ENCODE results near the gene REC8.

The REC8 gene

DNA sequence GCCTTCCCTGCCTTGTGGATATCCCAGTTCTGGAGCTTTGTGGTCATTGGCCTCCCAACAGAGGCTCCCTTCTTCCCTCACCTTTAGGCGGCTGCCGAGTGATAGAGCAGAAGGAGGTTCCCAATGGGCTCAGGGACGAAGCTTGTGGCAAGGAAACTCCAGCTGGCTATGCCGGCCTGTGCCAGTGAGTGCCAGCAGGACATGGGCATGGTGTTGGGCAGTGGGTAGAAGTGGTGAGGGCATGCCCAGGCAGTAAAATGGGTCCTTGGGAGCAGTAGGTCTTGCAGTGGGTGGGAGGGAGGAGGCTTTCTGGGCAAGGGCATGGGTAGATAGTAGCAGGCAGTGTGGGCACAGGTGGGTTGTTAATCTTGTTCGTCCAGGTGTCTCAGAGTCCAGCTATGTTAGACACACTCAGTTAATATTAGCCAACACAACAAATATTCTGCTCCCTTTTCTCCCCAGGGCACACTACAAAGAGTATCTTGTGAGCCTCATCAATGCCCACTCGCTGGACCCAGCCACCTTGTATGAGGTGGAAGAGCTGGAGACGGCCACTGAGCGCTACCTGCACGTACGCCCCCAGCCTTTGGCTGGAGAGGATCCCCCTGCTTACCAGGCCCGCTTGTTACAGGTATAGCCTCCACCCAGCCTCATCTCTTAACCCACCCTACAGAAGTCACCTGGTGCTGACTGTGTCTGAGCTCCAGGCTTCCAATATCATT is 11.9 kb upstream of the REC8 start:
- DNase-seq (ENCODE audit: low read depth in 2 of 2), result no peak

DNA sequence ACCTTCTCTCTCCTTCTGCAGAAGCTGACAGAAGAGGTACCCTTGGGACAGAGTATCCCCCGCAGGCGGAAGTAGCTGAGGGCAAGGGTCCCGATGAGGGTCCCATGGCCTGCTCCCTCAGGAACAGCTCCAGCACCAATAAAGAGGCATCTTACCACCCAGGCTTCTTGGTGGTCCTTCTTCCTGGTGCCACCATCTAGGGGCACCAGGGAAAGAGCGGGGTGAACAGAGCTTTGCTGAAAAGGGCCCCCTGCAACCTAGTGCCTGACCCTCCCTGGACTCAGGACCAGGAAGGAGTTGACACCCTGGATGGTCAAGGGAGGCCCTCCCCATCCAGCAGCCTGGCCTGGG is 11.4 kb upstream of the REC8 start:
- no peak for DNase-seq (ENCODE audit: low read depth in 2 of 2)

DNA sequence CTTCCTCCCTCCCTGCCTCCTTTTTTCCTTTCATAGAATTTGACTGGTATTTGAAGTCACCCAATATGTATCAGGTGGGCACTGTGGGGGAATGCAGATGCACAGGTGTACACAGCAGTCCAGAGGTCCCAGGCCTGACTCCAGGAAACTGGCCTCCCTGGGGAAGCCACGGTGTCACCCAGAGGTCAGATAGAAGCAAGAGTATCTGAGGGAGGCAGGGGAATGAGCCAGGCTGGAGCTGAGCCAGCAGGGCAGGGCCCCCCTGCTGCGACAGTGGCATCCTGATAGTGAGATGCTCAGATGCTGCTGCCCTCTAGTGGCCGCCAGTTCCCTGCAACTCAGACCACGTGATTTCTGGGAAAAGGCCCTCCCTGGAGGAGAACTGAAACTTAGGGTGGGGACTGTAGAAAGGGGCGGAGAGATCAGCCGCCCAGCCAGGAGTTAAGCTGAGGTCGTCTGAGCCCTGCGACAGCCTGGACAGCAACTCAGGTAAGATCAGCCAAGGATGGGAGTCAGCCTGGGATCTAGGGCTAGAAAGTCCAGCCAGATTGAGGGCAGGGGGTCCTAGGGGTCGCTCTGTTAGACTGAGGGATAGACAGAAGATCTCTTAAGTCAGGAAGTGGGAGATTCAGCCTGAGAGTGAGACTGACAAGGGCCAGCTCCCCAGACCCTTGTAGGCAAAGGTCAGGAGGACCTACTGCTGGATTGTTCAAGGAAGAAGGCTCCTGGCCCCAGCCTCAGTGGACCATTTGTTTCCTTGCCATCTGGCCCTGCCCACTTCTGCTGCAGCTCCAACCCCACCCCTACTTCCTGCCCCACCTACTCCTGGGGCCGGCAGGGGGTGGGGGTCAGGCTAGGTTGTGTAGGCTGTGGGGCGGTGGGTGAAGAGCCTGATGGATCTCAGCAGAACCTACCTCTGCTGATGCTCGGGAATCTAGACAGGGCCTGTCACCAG is 10.8 kb upstream of the REC8 start, which contains the start of gene IRF9:
Gene IRF9, plus strand, starts transcription at position 416 of the 955 bp plus-strand sequence. CDS start 880 bp downstream, outside the sequence.
- DNase-seq (ENCODE audit: low read depth in 2 of 2), result peak; percentile 84 to 86

DNA sequence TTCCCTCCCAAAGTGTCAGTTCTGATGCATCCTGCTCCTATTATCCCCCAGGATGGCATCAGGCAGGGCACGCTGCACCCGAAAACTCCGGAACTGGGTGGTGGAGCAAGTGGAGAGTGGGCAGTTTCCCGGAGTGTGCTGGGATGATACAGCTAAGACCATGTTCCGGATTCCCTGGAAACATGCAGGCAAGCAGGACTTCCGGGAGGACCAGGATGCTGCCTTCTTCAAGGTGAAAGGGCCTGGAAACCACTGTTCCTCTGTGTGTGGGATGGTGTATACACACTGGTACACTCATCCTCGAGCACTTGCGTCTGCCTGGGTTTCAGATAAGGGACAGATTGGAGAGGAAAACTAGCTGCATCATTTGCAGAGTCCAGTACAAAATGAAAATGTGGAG is 9.8 kb upstream of the REC8 start:
- DNase-seq (ENCODE audit: low read depth in 2 of 2), result no peak

DNA sequence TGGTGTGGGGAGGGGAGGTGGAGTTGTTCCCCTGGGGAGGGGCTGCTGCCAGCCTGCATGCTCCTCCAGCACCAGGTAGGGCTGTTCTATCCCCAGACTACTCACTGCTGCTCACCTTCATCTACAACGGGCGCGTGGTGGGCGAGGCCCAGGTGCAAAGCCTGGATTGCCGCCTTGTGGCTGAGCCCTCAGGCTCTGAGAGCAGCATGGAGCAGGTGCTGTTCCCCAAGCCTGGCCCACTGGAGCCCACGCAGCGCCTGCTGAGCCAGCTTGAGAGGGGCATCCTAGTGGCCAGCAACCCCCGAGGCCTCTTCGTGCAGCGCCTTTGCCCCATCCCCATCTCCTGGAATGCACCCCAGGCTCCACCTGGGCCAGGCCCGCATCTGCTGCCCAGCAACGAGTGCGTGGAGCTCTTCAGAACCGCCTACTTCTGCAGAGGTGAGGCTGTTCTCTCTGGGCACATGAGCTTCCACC is 7.3 kb upstream of the REC8 start:
- DNase-seq (ENCODE audit: low read depth in 2 of 2), result no peak

DNA sequence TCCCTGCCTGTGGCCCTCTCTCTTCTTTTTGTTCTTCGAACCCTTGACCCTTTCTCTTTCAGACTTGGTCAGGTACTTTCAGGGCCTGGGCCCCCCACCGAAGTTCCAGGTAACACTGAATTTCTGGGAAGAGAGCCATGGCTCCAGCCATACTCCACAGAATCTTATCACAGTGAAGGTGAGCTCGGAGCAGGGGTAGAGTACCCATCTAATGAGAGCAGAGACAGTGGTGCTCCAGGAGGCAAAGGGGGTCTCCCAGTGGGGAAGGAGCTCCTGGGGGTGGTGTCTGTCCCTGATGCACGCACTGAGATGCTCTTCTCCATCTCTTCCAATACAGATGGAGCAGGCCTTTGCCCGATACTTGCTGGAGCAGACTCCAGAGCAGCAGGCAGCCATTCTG is 6.1 kb upstream of the REC8 start:
- no peak for DNase-seq (ENCODE audit: low read depth in 2 of 2)

DNA sequence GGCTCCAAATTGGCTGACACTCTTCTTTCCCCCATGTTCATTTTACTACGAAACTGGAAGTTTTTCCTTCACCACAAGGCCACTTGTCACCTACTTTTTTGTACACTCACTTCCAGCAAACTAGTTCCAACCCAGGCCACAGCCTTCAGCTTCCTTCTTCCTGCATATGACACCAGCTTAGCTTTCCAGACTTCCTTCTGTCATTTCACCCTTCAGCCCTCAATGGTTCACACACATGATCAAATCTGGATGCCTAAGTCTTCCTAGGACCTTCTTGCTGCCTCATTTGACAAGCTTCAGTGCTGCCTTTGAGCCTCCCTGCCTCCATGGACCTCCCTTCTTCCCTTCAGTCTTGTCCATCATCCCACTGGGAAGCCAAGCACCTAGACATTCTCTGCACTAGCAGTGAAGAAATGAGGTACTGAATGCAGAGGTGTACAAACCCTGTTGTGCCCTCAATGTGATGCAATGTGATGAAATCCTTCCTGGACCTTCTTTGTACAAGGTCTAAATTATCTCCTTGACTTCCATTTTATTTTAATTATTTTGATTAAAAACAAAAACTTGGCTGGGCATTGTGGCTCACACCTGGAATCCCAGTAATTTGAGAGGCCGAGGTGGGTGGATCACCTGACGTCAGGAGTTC is 4.3 kb upstream of the REC8 start:
- no peak for DNase-seq (ENCODE audit: low read depth in 2 of 2)

DNA sequence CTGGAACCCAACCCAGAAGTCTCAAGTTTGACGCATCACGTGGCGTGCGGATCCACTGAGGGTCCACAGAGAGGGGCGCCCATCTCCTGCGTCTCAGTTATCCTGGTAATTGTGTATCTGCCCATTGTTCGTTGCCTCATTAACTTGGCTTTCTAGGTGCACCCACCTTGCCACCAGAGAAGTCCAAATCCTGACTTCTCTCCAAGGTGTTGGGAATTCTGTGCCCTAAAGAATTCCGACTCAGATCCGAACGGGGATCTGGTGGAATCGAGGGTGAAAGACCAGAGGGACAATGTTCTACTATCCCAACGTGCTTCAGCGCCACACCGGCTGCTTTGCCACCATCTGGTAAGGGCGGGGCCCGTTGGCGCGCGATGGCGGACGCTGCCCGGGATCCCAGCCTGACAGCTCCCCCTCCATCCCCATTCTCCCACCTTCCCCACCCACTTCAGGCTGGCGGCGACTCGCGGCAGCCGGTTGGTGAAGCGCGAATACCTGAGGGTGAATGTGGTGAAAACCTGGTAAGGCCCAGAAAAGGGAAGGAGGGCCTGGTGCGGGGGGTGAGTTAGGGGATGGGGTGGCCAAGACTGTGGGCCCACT is 481 bp downstream of the REC8 start:
- no peak for DNase-seq (ENCODE audit: low read depth in 2 of 2)

DNA sequence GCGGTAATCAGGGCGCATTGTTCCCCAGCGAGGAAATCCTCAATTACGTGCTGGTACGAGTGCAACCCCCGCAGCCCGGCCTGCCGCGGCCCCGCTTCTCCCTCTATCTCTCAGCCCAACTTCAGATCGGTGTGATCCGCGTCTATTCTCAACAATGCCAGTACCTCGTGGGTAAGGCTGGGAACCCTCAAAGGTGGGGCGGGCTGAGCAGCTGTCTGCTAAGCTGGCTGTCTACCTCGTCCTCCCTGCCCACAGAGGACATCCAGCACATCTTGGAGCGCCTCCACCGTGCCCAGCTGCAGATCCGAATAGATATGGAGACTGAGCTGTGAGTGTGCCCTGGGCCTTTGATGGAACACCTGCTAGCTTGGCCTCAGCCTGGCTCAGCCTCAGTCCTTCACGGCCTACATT is 996 bp downstream of the REC8 start:
- DNase-seq (ENCODE audit: low read depth in 2 of 2), result no peak

DNA sequence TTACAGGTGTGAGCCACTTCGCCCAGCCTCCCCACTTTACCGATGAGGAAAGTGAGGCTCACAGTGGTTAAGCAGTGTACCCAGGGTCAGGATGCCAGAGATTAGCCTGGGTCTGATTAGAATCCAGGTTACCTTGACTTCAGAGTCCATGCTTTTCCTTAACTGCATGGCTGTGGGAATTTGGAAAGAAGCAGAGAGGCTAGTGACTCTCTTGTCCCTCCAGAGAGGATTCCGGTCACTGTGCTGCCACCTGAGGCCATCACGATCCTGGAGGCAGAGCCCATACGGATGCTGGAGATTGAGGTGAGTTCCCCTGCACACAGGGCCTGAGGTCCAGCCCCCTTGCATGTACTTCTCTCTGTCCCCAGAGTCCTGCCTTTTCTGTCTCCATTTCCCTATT is 4.7 kb downstream of the REC8 start:
- no peak for DNase-seq (ENCODE audit: low read depth in 2 of 2)

DNA sequence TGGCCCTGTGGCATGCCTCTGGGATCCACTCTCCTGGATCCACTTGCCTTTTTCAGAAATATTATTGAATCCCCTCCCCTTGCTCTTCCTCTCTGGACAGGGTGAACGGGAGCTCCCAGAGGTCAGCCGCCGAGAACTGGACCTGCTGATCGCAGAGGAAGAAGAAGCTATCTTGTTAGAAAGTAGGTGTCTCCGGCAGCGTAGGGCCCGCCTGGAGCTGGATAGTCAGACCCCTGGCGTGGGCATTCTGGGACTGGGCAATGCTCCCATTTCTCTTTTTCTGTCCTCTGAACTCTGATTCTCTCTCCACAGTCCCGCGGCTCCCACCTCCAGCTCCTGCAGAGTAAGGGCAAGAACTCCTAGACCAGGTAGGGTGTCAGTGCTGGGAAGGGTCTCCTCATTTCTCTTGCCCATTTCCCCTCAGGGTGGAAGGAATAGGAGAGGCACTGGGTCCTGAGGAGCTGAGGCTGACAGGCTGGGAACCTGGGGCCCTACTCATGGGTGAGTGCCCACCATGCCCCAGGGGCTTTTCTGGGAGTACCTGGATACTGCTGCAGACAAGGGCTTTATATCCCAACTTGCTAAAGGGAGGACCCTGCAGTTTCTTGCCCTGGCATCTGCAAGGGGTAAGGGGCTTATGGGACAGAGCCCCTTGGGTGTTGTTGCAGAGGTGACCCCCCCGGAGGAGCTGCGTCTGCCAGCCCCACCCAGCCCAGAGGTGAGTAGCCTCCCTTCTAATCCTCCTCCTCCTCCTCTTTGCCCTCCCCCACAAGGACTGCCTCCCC is 5.4 kb downstream of the REC8 start:
- no peak for DNase-seq (ENCODE audit: low read depth in 2 of 2)

DNA sequence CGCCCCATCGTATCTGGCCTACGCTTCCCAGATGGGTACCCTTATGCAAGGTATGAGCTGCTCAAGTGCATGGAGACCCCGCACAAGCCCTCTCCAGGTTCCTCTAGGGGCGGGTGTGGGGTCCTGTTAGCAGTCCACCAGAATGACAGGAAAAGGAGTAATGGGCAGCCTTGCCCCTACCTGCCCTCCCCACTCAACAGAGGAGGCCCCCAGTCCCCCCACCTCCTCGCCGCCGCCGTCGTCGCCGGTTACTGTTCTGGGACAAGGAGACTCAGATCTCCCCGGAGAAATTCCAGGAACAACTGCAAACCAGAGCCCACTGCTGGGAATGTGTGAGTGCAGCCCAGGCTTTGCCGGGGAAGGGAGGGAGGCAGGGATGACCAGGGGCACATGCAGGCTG is 6.0 kb downstream of the REC8 start:
- DNase-seq (ENCODE audit: low read depth in 2 of 2), result no peak

DNA sequence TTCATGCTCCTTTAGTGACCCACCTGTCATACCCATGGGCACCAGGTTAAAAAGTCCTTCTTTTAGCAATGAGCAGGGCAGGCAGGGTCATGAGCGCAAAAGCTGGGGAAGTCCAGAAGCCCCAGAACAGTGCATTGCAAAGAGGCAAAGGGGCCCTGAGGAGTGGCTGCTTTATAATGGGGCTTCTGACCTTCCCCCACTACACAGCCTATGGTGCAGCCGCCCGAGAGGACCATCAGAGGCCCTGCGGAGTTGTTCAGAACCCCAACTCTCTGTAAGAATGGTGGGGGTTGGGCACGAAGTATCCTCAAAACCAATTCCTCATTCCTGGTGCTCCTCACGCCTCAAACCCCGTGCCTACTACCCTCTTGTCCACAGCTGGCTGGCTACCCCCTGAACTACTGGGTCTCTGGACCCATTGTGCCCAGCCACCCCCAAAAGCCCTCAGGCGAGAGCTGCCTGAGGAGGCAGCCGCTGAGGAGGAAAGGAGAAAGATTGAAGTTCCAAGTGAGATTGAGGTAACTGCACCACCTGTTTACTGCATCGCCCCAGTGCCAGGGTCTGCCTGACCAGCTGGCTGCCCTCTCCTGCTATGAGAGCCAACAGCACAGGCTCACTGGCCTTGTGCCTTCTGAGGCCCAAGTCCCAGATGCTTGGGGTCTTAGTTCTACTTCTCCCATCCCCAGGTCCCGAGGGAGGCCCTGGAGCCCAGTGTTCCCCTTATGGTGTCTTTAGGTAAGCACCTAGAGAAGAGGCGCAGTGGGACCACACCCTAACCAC is 6.7 kb downstream of the REC8 start:
- no peak for DNase-seq (ENCODE audit: low read depth in 2 of 2)

DNA sequence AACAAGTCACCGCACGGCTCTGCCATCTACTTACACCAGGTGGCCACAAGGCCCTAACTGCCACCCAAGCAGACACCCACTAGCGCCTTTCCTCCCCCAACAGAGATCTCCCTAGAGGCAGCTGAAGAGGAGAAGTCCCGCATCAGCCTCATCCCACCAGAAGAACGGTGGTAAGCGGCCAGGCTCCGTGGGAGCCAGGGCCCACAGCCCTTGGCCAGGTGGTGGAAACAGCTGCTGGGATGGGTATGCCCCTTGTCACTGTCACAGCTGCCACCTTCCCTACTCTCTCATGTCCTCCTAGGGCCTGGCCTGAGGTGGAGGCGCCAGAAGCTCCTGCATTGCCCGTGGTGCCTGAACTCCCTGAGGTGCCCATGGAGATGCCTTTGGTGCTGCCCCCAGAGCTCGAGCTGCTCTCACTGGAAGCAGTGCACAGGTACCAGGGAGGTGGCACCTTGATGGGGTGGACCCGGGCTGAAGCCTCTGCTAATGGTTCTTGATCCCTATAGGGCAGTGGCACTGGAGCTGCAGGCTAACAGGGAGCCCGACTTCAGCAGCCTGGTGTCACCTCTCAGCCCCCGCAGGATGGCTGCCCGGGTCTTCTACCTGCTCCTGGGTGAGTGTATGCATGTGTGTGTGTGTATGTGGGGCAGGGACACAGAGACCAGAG is 7.5 kb downstream of the REC8 start:
- DNase-seq (ENCODE audit: low read depth in 2 of 2), result no peak

DNA sequence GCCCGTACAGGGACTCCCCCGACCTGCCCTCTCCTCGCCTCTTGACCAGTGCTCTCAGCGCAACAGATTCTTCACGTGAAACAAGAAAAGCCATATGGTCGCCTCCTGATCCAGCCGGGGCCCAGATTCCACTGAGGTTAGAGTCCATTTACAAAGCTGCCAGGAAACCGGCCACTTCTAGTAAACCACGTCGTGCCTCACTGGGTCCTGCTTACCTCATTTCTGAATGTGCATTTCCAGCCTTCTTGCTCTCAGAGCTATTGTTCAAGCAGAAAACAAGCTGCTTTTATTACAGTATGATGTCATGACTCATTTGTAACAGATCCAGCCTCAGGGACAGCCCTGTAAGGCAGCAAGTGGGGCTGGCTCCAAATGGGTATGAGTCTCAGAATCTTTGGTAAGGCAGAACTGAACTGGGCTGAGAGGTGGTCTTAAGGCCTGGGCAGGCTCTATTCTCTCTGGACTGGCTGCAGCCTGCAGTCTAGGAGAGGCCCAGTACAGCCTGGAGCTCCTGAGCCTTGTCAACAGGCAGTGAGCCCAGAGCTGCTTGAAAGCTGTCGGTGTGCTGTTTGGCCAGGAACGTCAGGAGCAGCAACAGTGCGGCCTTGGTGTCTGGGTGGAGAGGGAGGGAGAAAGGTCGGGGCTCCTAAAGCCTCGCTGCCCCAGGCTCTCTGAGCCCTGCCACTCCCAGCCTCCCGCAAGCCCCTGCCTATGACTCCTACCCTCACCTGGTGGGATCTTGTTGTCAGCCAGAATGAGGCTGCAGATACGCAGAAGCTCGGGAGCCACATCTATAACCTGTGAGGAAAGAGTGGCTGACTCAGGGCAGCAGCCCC is 8.3 kb downstream of the REC8 start:
- DNase-seq (ENCODE audit: low read depth in 2 of 2), result no peak

DNA sequence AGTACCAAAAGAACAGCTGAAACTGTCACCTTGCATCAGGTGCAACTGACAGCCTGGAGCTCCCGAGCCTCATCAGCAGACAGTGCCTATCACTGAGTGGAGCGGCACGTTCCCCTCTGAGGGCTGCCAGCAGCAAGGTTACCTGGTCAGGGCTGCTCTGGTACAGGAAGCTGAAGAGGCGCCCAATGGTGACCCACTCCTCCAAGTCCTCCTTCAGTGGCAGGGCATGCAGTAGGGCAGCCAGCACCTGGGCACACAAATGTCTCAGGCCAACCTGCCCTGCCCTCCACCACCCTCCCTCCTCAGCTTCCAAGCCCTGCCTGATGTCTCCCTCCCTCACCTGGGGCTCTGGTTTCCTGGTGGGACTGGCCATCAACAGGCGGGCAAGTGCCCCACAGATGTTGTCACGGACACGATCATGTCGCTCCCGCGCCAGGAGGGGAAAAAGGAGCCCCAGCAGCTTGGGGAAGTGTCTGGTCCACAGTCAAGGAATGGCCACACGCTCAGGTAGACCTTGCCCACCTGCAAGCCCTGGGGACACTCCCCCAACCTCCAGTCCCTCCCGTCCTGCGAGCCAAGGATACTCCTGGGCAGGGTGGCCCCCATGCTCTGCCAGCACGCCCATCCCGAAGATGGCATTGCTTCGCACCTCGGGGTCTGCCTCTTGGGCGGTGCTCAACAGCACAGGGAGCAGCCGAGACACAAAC is 9.6 kb downstream of the REC8 start:
- DNase-seq (ENCODE audit: low read depth in 2 of 2), result no peak

DNA sequence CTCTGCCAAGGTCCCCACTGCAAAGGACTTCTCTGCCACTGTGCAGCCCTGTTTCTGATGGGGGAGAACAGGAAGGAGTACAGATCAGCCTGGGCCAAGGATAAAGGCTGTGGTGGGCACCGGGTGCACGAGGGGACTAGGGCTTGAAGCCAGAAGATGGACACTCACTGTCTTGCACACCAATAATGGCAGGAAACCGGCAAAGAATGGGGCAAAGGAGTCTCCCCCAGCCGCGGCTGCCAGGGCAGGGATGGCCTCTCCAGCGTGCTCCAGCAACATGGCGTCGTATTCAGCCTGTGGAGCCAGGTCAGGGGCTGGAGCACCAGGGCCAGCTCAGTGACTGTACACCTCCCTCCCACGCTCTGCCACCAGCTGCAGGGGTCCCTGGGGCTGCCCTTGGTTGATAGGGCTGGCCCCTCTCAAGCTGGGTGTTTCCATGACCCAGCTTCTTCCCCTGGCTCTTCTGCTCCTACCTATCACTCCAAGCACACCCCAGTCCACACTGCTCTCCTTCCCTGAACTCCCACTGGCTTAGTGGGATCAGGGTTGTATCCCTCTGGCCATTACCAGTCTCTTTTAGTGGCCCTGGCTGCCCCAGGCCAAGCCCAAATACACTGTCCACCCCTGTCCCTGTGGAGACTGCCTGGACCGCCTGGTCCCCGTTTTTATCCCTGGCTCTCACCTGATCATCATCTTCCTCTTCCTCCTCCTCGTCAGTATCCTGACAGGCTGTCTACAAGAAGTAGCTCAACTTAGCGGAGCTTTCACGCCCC is 10.4 kb downstream of the REC8 start:
- no peak for DNase-seq (ENCODE audit: low read depth in 2 of 2)

Measured in fibroblast of skin of left biceps (primary cell).